K562 (cell line): ENCODE results near the gene TANGO6. TPM values are rescaled to one million over a fixed set of nuclear protein-coding genes. Genes with fewer than 3 reads are reported as not detected.

Experiments used
- ARHGAP35 ChIP-seq: fragments of 450-650 bp; IDR thresholded peaks from 2 replicates; pipeline ENCODE4 v1.6.1; 2018; ENCODE audit not compliant: partially characterized antibody
- BHLHE40 ChIP-seq: IDR thresholded peaks from 2 replicates; pipeline ENCODE4 v1.6.1; 2011; ENCODE audit warnings: low read length, improper control_type of control experiment
- BRD9 ChIP-seq: fragments of 450-650 bp; IDR thresholded peaks from 2 replicates; pipeline ENCODE4 v1.6.1; 2018; ENCODE audit warnings: low read depth; ENCODE audit not compliant: partially characterized antibody
- CCAR2 ChIP-seq: fragments of 200-400 bp; formaldehyde crosslinking; IDR thresholded peaks from 2 replicates; pipeline ENCODE4 v1.6.1; 2017; ENCODE audit warnings: mild to moderate bottlenecking, low read depth, low read length
- EGR1 ChIP-seq: fragments of 450-650 bp; conservative IDR thresholded peaks from 2 replicates; pipeline ENCODE4 v1.6.1; 2017; ENCODE audit warnings: mild to moderate bottlenecking
- ESRRA ChIP-seq: fragments of 450-650 bp; IDR thresholded peaks from 2 replicates; pipeline ENCODE4 v1.6.1; 2014; ENCODE audit warnings: low read depth, mild to moderate bottlenecking, moderate library complexity, borderline replicate concordance
- HDAC8 ChIP-seq: fragments of 450-650 bp; IDR thresholded peaks from 2 replicates; pipeline ENCODE4 v1.6.1; 2016; ENCODE audit warnings: mild to moderate bottlenecking, missing genetic modification characterization, moderate library complexity, missing compliant biosample characterization
- HNRNPLL ChIP-seq: fragments of 200-400 bp; formaldehyde crosslinking; IDR thresholded peaks from 2 replicates; pipeline ENCODE4 v1.6.1; 2017; ENCODE audit warnings: low read length, low read depth, mild to moderate bottlenecking; ENCODE audit not compliant: poor library complexity, severe bottlenecking
- LCOR ChIP-seq: sonication (generic); formaldehyde crosslinking; IDR thresholded peaks from 2 replicates; pipeline ENCODE4 v1.8.0; 2022; ENCODE audit warnings: mild to moderate bottlenecking, missing genetic modification reagents
- MAZ ChIP-seq, 2 experiments: fragments of 450-650 bp in 1 of 2; sonication (generic) in 1 of 2; formaldehyde crosslinking; IDR thresholded peaks in 1 of 2; conservative IDR thresholded peaks in 1 of 2; 2 replicates each; pipeline versions ENCODE4 v1.4.0 to v1.5.0; 2020; ENCODE audit warnings: mild to moderate bottlenecking in 1 of 2, missing genetic modification reagents in 1 of 2
- POLR2G ChIP-seq: fragments of 200-400 bp; formaldehyde crosslinking; IDR thresholded peaks from 2 replicates; pipeline ENCODE4 v1.6.1; 2017; ENCODE audit warnings: low read depth, mild to moderate bottlenecking, antibody characterized with exemption, low read length, moderate library complexity
- PRPF4 ChIP-seq: fragments of 200-400 bp; formaldehyde crosslinking; IDR thresholded peaks from one replicate; pipeline ENCODE4 v1.6.1; 2017; ENCODE audit warnings: low read length, low read depth, mild to moderate bottlenecking; ENCODE audit not compliant: insufficient read depth, poor library complexity, severe bottlenecking
- SMARCA4 ChIP-seq: fragments of 450-650 bp; IDR thresholded peaks from 2 replicates; pipeline ENCODE4 v1.6.1; 2016
- TARDBP ChIP-seq: fragments of 450-650 bp; IDR thresholded peaks from 2 replicates; pipeline ENCODE4 v1.6.1; 2016
- TFAM ChIP-seq: fragments of 250-450 bp; sonication (Bioruptor Pico); conservative IDR thresholded peaks from 2 replicates; pipeline ENCODE4 v1.5.0; 2021; ENCODE audit warnings: mild to moderate bottlenecking, moderate library complexity
- YY1 ChIP-seq, 3 experiments: IDR thresholded peaks; 2 replicates each; pipeline ENCODE4 v1.6.1; 2011; ENCODE audit warnings: low read length in 2 of 3, mild to moderate bottlenecking in 2 of 3, moderate library complexity in 2 of 3, borderline replicate concordance in 1 of 3, control low read depth in 1 of 3, low read depth in 1 of 3; ENCODE audit not compliant: insufficient read depth in 3 of 3, insufficient replicate concordance in 2 of 3, control insufficient read depth in 1 of 3, insufficient read length in 1 of 3; ENCODE audit errors: extremely low read depth in 1 of 3
- ZBTB7A ChIP-seq: IDR thresholded peaks from 2 replicates; pipeline ENCODE4 v1.6.1; 2011; ENCODE audit warnings: low read depth, mild to moderate bottlenecking, low read length, moderate library complexity, borderline replicate concordance; ENCODE audit not compliant: control insufficient read depth
- ZFP30 ChIP-seq: fragments of 250-450 bp; sonication (Bioruptor Pico); IDR thresholded peaks from 2 replicates; pipeline ENCODE4 v1.8.0; 2022; ENCODE audit warnings: moderate library complexity, mild to moderate bottlenecking, inconsistent platforms, borderline replicate concordance
- ZNF133 ChIP-seq: fragments of 250-450 bp; sonication (Bioruptor Pico); IDR thresholded peaks from 2 replicates; pipeline ENCODE4 v1.4.0; 2020; ENCODE audit warnings: mild to moderate bottlenecking
- ZNF134 ChIP-seq: fragments of 250-450 bp; sonication (Bioruptor Pico); conservative IDR thresholded peaks from 2 replicates; pipeline ENCODE4 v1.4.0; 2020
- polyA plus RNA-seq, 8 experiments: library from polyadenylated mRNA; depleted of rRNA in 4 of 8; stranded (reverse) in 5 of 8; unstranded in 3 of 8; fragments of >200 nt; fragmentation: Nextera tagmentation in 2 of 8; fragmentation: Illumina TruSeq in 1 of 8; extraction: Ambion mirVana in 2 of 8; extraction: Trizol in 1 of 8; gene quantifications; 2 replicates each; pipeline versions ENCODE4 v1.2.1 to v1.2.3, GENCODE V29; 2011 to 2014; ENCODE audit warnings: inconsistent platforms in 1 of 8, missing spikeins in 1 of 8
- total RNA-seq, 7 experiments: library from RNA; depleted of rRNA in 6 of 7; stranded (reverse); fragments of >200 nt in 6 of 7; fragmentation: Illumina TruSeq in 2 of 7; extraction: Trizol in 2 of 7; gene quantifications; 2 replicates each; pipeline versions ENCODE4 v1.2.1 to v1.2.3, GENCODE V29; 2011 to 2021; ENCODE audit warnings: low replicate concordance in 1 of 7
- TF ChIP-seq, protein P1 (sequence below): fragments of 450-650 bp; IDR thresholded peaks from 2 replicates; pipeline ENCODE4 v1.6.1; 2014; ENCODE audit warnings: low read depth, mild to moderate bottlenecking, moderate library complexity, borderline replicate concordance

The TANGO6 gene
- total and polyA plus RNA-seq, 9 of the 15 experiments (the other 6 are each of a cell fraction or from before 2014, with no cell fraction given), result 1.6 to 15.2 (median 9.6) TPM

DNA sequence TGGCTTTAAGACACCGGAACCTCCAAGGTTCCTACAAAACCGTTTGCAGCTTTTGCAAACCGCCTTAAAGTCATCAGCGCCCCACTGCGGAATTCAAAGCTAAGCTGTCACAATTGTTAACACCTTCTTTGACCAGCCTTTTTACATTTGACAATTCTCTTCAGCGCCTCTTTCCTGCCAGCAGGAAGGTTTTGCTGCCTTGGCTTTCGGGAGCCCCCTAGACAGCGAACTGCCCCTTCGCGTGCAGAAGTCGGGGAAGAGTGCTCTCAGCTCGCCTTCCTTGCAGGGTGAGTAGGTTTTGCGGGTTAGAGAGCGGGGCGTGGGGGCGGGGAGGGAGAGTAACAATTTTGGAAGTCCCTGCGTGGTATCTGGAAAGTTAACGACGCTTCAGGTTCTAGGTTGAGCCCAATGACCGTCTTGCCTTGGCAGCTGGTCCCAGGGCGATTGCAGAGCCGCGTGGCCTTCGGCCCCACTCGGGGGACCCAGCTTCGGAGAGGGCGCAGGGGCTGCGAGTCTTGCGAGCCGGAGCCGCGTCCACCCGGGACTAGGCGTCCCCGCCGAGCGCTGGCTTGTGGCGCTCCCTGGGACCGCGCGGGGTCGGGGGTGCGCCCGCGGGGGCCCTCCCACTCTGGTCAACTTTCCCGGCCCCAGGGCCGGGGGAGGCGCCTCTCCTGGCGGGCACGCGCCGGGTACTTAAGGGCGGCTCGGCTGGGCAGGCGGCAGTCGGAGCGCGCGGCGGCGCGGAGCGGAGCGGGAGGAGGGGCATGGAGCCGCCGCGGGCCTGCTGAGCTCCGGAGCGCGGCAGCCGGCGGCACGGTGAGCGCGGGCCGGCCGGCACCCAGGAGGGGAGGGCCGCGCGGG is 262.4 kb downstream of the TANGO6 start, which contains the start of gene HAS3 (continued):
- TF ChIP-seq POLR2G (peak; percentile 74), MAZ (CRISPR knock-in tag; conservative IDR thresholded peaks at IDR 0.05 in 1 of 2, IDR thresholded peaks at IDR 0.05 in 1 of 2) (peak in 1 of 2 experiments; percentile 12; a peak in 1 of 4 replicates), PRPF4 (no peak), BHLHE40 (no peak), ZBTB7A (peak; percentile 55; the same call in 1 of the 2 replicates), LCOR (peak; percentile 53; the same call in 1 of the 2 replicates), TARDBP (no peak), ESRRA (no peak), TFAM (CRISPR knock-in tag) (no peak), YY1 (IDR thresholded peaks at IDR 0.05; ENCODE audit: borderline replicate concordance in 1 of 3, control insufficient read depth in 1 of 3, extremely low read depth in 1 of 3, insufficient read depth in 3 of 3, insufficient read length in 1 of 3, insufficient replicate concordance in 2 of 3, low read depth in 1 of 3, low read length in 2 of 3) (peak in 1 of 3 experiments; percentile 11), ARHGAP35 (no peak), HDAC8 (tag) (no peak), ZFP30 (no peak), SMARCA4 (no peak), EGR1 (peak; percentile 20; the same call in 1 of the 2 replicates), HNRNPLL (peak; percentile 46), ZNF134 (CRISPR knock-in tag) (no peak), BRD9 (no peak), ZNF133 (CRISPR knock-in tag) (no peak), CCAR2 (no peak)
- TF ChIP-seq, protein P1, sequence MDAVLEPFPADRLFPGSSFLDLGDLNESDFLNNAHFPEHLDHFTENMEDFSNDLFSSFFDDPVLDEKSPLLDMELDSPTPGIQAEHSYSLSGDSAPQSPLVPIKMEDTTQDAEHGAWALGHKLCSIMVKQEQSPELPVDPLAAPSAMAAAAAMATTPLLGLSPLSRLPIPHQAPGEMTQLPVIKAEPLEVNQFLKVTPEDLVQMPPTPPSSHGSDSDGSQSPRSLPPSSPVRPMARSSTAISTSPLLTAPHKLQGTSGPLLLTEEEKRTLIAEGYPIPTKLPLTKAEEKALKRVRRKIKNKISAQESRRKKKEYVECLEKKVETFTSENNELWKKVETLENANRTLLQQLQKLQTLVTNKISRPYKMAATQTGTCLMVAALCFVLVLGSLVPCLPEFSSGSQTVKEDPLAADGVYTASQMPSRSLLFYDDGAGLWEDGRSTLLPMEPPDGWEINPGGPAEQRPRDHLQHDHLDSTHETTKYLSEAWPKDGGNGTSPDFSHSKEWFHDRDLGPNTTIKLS, result no peak
